Astrocyte of the spinal cord (primary cell): ENCODE measurements around the gene TEX10.
"Not testable (repeated sequence)": the region's sequence is repeated elsewhere in the genome, so short reads cannot be mapped to it uniquely, and the experiment has no call there.

Experiments used
- DNase-seq: peaks from one replicate; pipeline ENCODE4 v3.0.0; 2011; ENCODE audit warnings: low read depth, low spot score
- H3K4me3 ChIP-seq: 2 replicates; pipeline ENCODE4 v1.5.1; 2011; ENCODE audit warnings: low read depth, mild to moderate bottlenecking, low read length, moderate library complexity
- in situ Hi-C: cut with HindIII; loops from 2 replicates; pipeline ENCODE4 v1.10.0; 2017; ENCODE audit warnings: low sequenced_read_pairs
- TF ChIP-seq, protein P1 (sequence below): IDR thresholded peaks from 2 replicates; pipeline ENCODE4 v1.5.1; 2012; ENCODE audit warnings: low read depth, mild to moderate bottlenecking, low read length, inconsistent platforms

TEX10 gene

DNA sequence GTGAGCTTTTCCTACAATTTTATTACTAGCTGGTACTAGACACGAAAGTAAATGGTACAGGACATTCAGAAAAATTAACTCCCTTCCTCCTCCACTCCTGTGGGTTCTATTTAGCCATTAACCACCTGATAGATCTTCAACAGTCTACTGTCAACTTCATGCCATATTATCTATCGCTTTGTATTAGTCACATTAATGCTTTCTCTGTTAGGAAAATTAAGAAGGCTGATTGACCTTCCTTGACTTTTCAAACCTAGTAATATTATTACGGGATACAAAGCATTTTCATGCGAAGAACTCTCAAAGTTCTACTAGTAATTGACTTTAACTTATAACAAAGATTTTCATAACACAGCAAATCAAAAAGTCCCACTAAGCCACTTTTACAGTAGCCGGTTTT lies 1.2 kb downstream of the TEX10 start:
- DNase-seq, result no peak
- TF ChIP-seq, protein P1, sequence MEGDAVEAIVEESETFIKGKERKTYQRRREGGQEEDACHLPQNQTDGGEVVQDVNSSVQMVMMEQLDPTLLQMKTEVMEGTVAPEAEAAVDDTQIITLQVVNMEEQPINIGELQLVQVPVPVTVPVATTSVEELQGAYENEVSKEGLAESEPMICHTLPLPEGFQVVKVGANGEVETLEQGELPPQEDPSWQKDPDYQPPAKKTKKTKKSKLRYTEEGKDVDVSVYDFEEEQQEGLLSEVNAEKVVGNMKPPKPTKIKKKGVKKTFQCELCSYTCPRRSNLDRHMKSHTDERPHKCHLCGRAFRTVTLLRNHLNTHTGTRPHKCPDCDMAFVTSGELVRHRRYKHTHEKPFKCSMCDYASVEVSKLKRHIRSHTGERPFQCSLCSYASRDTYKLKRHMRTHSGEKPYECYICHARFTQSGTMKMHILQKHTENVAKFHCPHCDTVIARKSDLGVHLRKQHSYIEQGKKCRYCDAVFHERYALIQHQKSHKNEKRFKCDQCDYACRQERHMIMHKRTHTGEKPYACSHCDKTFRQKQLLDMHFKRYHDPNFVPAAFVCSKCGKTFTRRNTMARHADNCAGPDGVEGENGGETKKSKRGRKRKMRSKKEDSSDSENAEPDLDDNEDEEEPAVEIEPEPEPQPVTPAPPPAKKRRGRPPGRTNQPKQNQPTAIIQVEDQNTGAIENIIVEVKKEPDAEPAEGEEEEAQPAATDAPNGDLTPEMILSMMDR, result no peak
- in situ Hi-C loops, result no loop called here
- peak overlapping the region; percentile 84 for H3K4me3 ChIP-seq

DNA sequence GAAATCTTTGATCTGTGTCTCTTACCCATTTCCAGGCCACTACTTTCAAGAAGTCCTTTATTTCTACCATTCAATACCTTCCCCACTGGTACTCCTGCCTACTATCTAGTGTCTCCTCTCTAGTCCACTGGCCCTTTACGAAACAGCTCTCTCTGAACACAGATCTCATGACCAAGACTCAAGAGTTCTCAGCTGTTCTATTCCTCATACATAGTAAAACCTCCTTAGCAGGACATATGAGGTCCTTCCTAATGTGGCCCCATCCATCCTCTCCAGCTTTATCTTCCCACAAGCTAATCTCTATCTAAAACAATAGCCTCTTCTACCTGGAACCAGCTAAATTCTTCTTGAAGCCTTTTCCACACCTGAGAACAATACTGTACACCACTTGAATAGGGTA lies 2.6 kb downstream of the TEX10 start:
- TF ChIP-seq, protein P1, result no peak
- in situ Hi-C loops, result no loop called here
- H3K4me3 ChIP-seq, result no peak overlapping the region
- no peak for DNase-seq

DNA sequence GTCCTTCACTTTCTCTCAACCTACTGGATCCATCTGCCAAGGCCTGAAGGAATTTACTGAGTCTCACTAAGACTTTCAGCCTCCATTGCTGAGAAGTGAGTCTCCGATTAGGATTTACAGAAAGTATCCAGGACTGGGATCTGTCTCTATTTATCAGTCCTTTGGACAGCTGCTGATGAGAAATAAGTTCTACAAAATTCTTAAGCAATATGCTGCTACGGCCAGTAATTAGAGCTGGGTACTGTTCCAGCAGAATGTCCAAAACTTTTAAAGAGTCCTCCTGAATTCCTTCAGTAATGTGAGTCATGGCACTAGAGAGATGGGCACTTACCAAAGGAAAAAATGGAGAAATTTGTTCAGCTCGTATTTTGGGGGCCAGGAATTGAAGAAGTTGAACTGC lies 5.9 kb downstream of the TEX10 start:
- TF ChIP-seq, protein P1, result no peak
- no peak for DNase-seq
- no peak overlapping the region for H3K4me3 ChIP-seq
- in situ Hi-C loops, result no loop called here

DNA sequence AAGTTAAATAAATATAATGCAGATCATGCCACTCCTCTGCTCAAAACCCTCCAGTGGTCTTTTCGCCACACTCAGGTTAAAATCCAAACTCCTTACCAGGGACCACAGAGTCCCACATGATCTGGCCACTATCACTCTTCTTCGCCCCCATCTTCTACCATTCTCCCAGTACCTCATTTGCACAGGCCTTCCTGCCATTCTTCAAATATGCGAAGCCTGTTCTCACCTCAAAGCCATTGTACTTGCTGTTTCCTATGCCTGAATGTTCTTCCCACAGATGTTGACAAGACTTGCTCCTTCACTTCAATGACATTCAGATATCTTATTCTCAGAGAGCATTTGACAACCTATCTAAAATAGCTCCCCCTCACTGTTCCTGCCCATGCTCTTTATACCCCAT lies 10.9 kb downstream of the TEX10 start:
- in situ Hi-C loops, result no loop called here
- TF ChIP-seq, protein P1, result no peak
- DNase-seq, result no peak
- no peak overlapping the region for H3K4me3 ChIP-seq

DNA sequence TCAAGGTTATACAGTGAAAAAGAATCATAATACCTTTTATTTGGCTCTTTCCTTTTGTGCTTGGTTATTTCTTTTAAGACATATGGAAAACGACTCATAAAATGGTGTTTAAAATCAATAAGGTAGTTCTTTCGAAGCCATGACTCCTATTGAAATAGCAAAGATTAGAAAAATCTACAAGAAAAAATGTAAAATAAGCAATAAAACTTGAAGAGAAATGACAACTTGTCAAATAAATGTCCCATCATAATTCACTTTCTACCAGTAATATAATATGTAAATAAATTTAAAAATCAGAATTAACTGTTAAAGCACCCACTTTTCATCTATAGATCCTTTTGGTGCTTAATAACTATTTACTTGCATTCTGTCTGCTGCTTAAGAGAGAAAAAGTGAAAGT lies 12.5 kb downstream of the TEX10 start:
- DNase-seq, result no peak
- TF ChIP-seq, protein P1, result no peak
- in situ Hi-C loops, result no loop called here
- H3K4me3 ChIP-seq, result no peak overlapping the region

DNA sequence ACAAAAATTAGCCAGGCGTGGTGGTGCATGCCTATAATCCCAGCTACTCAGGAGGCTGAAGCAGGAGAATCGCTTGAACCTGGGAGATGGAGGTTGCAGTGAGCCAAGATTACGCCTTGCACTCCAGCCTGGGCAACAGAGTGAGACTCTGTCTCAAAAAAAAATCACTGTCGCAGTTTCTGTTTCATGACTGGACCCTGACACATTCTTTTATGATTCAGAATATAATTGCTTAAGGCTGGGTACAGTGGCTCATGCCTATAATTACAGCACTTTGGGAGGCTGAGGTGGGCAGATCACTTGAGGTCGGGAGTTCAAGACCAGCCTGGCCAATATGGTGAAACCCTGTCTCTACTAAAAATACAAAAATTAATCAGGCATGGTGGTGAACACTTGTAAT lies 14.0 kb downstream of the TEX10 start:
- in situ Hi-C loops, DNase-seq, H3K4me3 ChIP-seq: not testable (repeated sequence)

DNA sequence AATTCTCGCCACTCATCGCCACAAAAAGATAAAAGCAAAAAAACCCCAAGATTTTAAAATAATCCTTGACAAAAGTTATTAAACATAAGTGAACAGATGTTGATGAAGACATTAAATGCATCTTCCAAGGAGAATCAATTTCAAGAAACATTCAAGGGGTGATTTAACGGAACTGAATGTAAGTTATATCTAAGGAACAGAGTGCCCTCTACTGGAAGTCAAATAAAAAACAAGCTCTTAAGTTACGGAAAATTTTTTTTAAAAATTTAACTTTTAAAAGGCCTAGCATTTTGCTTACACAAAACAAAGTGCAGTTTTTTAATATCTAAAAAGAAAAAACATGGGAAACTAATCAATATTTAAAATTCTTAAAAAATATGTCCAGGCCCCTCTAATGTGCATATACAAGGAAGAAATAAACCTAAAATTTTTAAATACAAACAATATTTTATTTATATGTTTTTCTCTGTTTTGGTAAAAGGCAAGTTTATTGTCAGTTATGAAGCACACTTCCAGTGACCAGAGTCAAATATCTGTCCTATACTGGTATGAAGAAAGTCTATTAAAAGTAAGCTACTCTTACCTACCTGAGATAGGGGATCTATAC lies 28.0 kb downstream of the TEX10 start:
- DNase-seq, result peak; percentile 61
- H3K4me3 ChIP-seq, result no peak overlapping the region
- TF ChIP-seq, protein P1, result peak; percentile 44
- in situ Hi-C loops, result no loop called here
